ENCODE data around the gene BCLAF1.

GRCh38 chr6:136235233-136235564, 54.4 kb downstream of the BCLAF1 start:
- TF ChIP-seq ZBTB7A (IDR thresholded peaks at IDR 0.05; ENCODE audit: low read depth), result no peak
- TF ChIP-seq CEBPB (IDR thresholded peaks at IDR 0.05), result no peak
- TF ChIP-seq MAX (IDR thresholded peaks at IDR 0.05), result no peak
- no peak for TF ChIP-seq EP300 (IDR thresholded peaks at IDR 0.05; ENCODE audit: borderline replicate concordance)
- TF ChIP-seq FOXM1 (IDR thresholded peaks at IDR 0.05; ENCODE audit: borderline replicate concordance, low read depth), result no peak
- TF ChIP-seq EGR1 (IDR thresholded peaks at IDR 0.05), result no peak
- TF ChIP-seq CREB1 (IDR thresholded peaks at IDR 0.05; ENCODE audit: low read depth), result no peak
- TF ChIP-seq REST (IDR thresholded peaks at IDR 0.05; ENCODE audit: low read depth), result no peak
